Measurements from ENCODE around the gene OR5AS1. TPM values are rescaled to one million over a fixed set of nuclear protein-coding genes. Genes with fewer than 3 reads are reported as not detected.

Gene OR5AS1
- total RNA-seq: not detected

- intact Hi-C loops (cut with DNase I): no loop called here
- no peaks in the 10 kb centered on the region for H3K27me3 ChIP-seq
- H3K4me3 ChIP-seq: no peak within 1 kb of the TSS
- no peak for DNase-seq (ENCODE audit: extremely low spot score)
- no peaks in the 10 kb centered on the region for H3K36me3 ChIP-seq
- no peak for TF ChIP-seq EP300 (IDR thresholded peaks at IDR 0.05)
- TF ChIP-seq CTCF (IDR thresholded peaks at IDR 0.05): no peak
- no peak for TF ChIP-seq POLR2A (IDR thresholded peaks at IDR 0.05; ENCODE audit: low read depth)
- TF ChIP-seq POLR2AphosphoS5 (IDR thresholded peaks at IDR 0.05): no peak
- H3K4me1 ChIP-seq: no peaks in the 10 kb centered on the region
- no peaks in the 10 kb centered on the region for H3K9me3 ChIP-seq
- H3K27ac ChIP-seq (replicated peaks in 1 of 4): no peak within 1 kb of the TSS
Measured at GRCh38 chr11:56027354-56027753, at the start of gene OR5AS1. Gene OR5AS1 (plus strand): TSS chr11:56027654. CDS start chr11:56030419, 2,765 bp downstream.

GRCh38 chr11:55994525-55994924 is 32.9 kb upstream of the OR5AS1 start, which contains the start of gene OR5F1:
Gene OR5F1 (minus strand): TSS chr11:55994625. CDS start chr11:55994625, 0 bp downstream.
- Histone ChIP-seq H3K9me3 (no peaks in the 10 kb centered on the region), H3K4me3 (no peak within 1 kb of the TSS), H3K27ac (replicated peaks in 1 of 4) (no peak within 1 kb of the TSS), H3K4me1 (no peaks in the 10 kb centered on the region), H3K36me3 (no peaks in the 10 kb centered on the region), H3K27me3 (no peaks in the 10 kb centered on the region)
- WGBS: 78% methylated on average over 2 of the region's 2 CpGs
- DNase-seq (ENCODE audit: extremely low spot score): no peak
- TF ChIP-seq CTCF (IDR thresholded peaks at IDR 0.05) (no peak), POLR2A (IDR thresholded peaks at IDR 0.05; ENCODE audit: low read depth) (no peak), POLR2AphosphoS5 (IDR thresholded peaks at IDR 0.05) (no peak), EP300 (IDR thresholded peaks at IDR 0.05) (no peak)
- intact Hi-C loops (cut with DNase I): no loop called here

- Histone ChIP-seq H3K27me3 (no peaks in the 10 kb centered on the region), H3K4me1 (no peaks in the 10 kb centered on the region), H3K9me3 (peaks cover 0 to 7% (median 0%) of the 10 kb centered on the region in 4 donors), H3K4me3 (no peak overlapping the region), H3K27ac (replicated peaks in 1 of 4) (no peak overlapping the region), H3K36me3 (no peaks in the 10 kb centered on the region)
- TF ChIP-seq POLR2A (IDR thresholded peaks at IDR 0.05; ENCODE audit: low read depth) (no peak), EP300 (IDR thresholded peaks at IDR 0.05) (no peak), CTCF (IDR thresholded peaks at IDR 0.05) (no peak), POLR2AphosphoS5 (IDR thresholded peaks at IDR 0.05) (no peak)
- intact Hi-C loops (cut with DNase I): no loop called here
- no peak for DNase-seq (ENCODE audit: extremely low spot score)
Measured at GRCh38 chr11:56010716-56011115, 16.7 kb upstream of the OR5AS1 start.

- TF ChIP-seq POLR2AphosphoS5 (IDR thresholded peaks at IDR 0.05): no peak
- Histone ChIP-seq H3K4me3 (no peak overlapping the region), H3K9me3 (peaks cover 0 to 7% (median 0%) of the 10 kb centered on the region in 4 donors), H3K36me3 (no peaks in the 10 kb centered on the region), H3K27ac (replicated peaks in 1 of 4) (no peak overlapping the region), H3K27me3 (no peaks in the 10 kb centered on the region), H3K4me1 (no peaks in the 10 kb centered on the region)
- 63% methylated on average over 2 of the region's 2 CpGs for WGBS
- intact Hi-C loops (cut with DNase I): no loop called here
- no peak for DNase-seq (ENCODE audit: extremely low spot score)
Measured at GRCh38 chr11:56013805-56014204, 13.6 kb upstream of the OR5AS1 start.

GRCh38 chr11:56045538-56045937 is 18.1 kb downstream of the OR5AS1 start:
- peaks cover 0 to 9% (median under 1%) of the 10 kb centered on the region in 4 donors for H3K9me3 ChIP-seq
- H3K27ac ChIP-seq (replicated peaks in 1 of 4): no peak overlapping the region
- no peak for TF ChIP-seq EP300 (IDR thresholded peaks at IDR 0.05)
- TF ChIP-seq CTCF (IDR thresholded peaks at IDR 0.05): no peak
- TF ChIP-seq POLR2A (IDR thresholded peaks at IDR 0.05; ENCODE audit: low read depth): no peak
- TF ChIP-seq POLR2AphosphoS5 (IDR thresholded peaks at IDR 0.05): no peak
- H3K36me3 ChIP-seq: no peaks in the 10 kb centered on the region
- H3K27me3 ChIP-seq: no peaks in the 10 kb centered on the region
- H3K4me3 ChIP-seq: no peak overlapping the region
- 56% methylated on average over 1 of the region's 1 CpG for WGBS
- intact Hi-C loops (cut with DNase I): no loop called here
- no peak for DNase-seq (ENCODE audit: extremely low spot score)
- H3K4me1 ChIP-seq: no peaks in the 10 kb centered on the region

Data from esophagus muscularis mucosa (tissue), 4 donors.